T-helper 2 cell treated with Interferon-gamma antibody and Interleukin-4, amounts not matched to agents 5 μg/mL and 100 μg/mL, for 36 hours (primary cell): ENCODE data around the gene TRPC4.

Experiments used
- DNase-seq: peaks from one replicate; pipeline ENCODE4 v3.0.0; 2021; ENCODE audit warnings: low spot score
- H3K27ac Mint-ChIP-seq: one replicate; pipeline ENCODE4 v1.8.0; 2021; ENCODE audit warnings: mild to moderate bottlenecking, mixed read lengths
- H3K27me3 Mint-ChIP-seq: one replicate; pipeline ENCODE4 v1.8.0; 2021; ENCODE audit warnings: low read depth, mixed read lengths
- H3K36me3 Mint-ChIP-seq: one replicate; pipeline ENCODE4 v1.8.0; 2021; ENCODE audit warnings: low read depth, mixed read lengths
- H3K4me1 Mint-ChIP-seq: one replicate; pipeline ENCODE4 v1.8.0; 2021; ENCODE audit warnings: low read depth, mixed read lengths
- H3K4me3 Mint-ChIP-seq: one replicate; pipeline ENCODE4 v1.8.0; 2022; ENCODE audit warnings: mild to moderate bottlenecking, moderate library complexity, mixed read lengths
- H3K9me3 Mint-ChIP-seq: one replicate; pipeline ENCODE4 v1.8.0; 2021; ENCODE audit warnings: mixed read lengths

TRPC4 gene

DNA sequence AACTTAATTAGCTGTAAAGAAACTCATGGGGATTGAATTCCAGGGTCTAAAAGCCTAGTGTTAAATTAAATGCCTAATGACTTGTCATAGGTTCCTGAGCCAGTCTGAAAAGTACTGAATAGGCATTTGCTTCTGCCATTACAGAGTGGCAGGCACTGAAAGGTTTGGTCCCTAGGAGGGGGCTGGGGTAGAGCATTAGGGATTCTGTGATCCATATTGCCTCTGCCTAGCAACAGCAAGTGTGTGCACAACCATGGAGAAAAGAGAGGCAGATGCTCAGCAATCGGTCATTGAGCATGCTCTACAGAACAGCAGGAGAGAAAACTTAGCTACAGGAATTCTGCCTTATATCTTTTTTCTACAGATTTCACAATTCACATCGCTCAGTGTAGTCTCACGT is 133.5 kb downstream of the TRPC4 start:
- DNase-seq = no peak
- no peak overlapping the region for H3K4me3 Mint-ChIP-seq
- peaks cover 8% of the 10 kb centered on the region for H3K9me3 Mint-ChIP-seq
- H3K27ac Mint-ChIP-seq = no peak overlapping the region
- H3K36me3 Mint-ChIP-seq = no peaks in the 10 kb centered on the region
- H3K4me1 Mint-ChIP-seq = no peaks in the 10 kb centered on the region
- no peaks in the 10 kb centered on the region for H3K27me3 Mint-ChIP-seq

DNA sequence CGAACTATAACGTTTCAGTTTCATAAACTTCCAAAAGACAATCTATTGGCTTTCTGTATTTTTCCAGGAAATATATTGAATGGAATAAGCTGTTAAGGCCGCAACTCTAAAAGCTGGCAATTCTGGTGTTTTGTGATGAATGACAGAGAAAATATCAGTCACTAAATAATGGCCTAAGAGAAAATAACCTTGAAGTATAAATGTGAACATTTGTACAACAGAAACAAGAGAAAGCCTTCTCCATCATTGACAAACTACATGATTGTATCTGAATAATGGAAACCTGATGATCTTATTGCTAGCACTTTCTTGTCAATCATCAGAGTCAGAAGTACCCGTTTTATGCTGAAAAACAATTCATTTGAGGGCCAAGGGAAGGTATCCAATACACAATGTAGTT is 134.3 kb downstream of the TRPC4 start:
- no peak for DNase-seq
- no peak overlapping the region for H3K27ac Mint-ChIP-seq
- no peaks in the 10 kb centered on the region for H3K36me3 Mint-ChIP-seq
- H3K4me1 Mint-ChIP-seq = no peaks in the 10 kb centered on the region
- H3K9me3 Mint-ChIP-seq = peaks cover 8% of the 10 kb centered on the region
- no peak overlapping the region for H3K4me3 Mint-ChIP-seq
- no peaks in the 10 kb centered on the region for H3K27me3 Mint-ChIP-seq

DNA sequence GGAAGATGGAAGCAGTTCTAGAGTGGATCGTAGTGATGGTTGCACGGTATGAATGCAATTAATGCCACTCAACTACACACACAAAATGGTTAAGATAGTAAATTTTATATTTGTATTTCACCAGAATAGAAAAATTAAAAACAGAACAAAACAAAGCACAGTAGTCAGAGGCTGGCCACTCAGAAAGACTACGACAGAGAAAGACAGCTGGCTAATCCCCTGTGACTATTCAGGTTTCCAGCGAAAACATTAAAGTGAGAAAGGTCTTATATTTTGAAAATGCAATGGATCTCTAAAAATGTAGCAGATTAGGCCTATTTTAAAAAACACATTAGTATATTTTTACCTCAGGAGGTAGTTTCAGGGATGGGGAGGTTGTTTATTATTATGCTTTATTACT is 139.7 kb downstream of the TRPC4 start:
- no peak overlapping the region for H3K27ac Mint-ChIP-seq
- H3K36me3 Mint-ChIP-seq = no peaks in the 10 kb centered on the region
- no peaks in the 10 kb centered on the region for H3K4me1 Mint-ChIP-seq
- H3K27me3 Mint-ChIP-seq = no peaks in the 10 kb centered on the region
- no peak overlapping the region for H3K4me3 Mint-ChIP-seq
- DNase-seq = no peak
- H3K9me3 Mint-ChIP-seq = peaks cover 13% of the 10 kb centered on the region

DNA sequence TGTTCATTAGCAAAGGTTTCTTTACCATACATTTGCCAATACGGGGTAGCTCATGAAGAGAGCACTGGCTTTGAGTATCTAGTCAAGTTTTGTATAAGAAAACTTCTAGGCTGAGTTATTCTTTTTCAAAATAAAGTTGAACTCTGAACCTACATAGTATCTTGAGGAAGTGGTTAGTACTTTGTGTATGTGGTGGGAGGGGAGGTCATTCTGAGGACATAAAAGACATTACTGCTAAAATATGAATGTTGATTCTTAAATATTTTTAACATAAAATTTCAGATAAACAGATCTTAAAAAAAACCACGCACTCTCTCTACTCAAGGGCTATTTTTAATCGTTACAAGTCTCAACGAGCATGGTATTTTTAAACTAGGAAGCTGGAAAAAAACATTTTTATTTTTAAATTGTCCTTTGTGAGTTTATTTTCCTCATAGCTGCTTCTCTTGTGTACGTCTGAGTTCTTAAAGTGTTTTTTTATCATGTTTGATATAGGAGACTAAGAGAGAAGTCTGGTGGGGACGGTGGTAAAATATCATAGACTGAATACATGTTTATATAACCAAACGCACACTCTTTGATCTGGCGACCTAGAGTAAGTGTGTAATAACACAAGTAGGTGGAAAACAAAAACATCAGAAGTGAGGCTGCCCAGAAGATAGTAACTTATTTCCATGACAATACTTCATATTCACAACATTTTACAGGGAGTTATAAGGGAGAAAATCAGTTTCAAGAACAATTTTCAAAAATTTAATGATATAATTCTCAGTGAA is 153.0 kb downstream of the TRPC4 start:
- Mint-ChIP-seq H3K4me3 (no peak overlapping the region), H3K27ac (no peak overlapping the region), H3K36me3 (no peaks in the 10 kb centered on the region), H3K4me1 (no peaks in the 10 kb centered on the region), H3K9me3 (peaks cover 11% of the 10 kb centered on the region), H3K27me3 (no peaks in the 10 kb centered on the region)
- no peak for DNase-seq

DNA sequence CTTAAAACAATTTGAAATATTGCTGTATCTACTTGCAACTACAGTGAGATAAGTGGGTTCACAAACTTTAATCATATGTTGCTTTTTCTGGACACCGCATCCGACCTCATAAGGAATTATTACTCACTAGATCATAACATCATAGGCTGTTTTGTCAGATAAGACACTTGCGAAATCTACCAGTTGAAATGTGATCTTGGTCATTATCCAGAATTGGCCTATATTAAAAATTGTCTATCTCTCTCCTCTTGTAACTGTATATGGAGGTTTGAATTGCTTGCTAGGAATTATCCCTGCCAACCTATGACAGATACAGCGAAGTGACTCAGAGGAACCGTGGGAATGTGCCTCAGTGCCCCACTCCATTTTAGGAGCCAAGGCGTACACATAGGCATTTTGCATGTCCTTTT is 154.0 kb downstream of the TRPC4 start:
- H3K9me3 Mint-ChIP-seq = peaks cover 11% of the 10 kb centered on the region
- no peak overlapping the region for H3K4me3 Mint-ChIP-seq
- H3K36me3 Mint-ChIP-seq = no peaks in the 10 kb centered on the region
- no peaks in the 10 kb centered on the region for H3K27me3 Mint-ChIP-seq
- no peaks in the 10 kb centered on the region for H3K4me1 Mint-ChIP-seq
- no peak for DNase-seq
- no peak overlapping the region for H3K27ac Mint-ChIP-seq

DNA sequence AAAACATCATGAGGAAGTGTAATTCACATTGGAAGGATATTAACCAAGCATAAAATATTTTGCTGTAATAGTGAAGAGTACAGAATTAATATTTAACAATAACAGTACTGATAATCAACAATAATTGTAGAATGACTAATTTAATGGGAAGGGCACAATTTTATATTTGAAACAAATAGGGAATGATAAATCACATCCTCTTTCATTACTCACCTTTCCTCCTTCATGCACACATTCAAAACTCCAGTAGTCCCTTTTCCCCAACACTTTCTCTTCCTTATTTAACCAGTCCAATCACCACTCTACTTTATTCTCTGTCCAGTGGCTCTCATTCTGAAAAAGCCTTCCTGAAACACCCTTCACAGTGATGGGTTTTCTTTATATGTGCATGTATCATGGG is 160.3 kb downstream of the TRPC4 start:
- DNase-seq = no peak
- Mint-ChIP-seq H3K36me3 (no peaks in the 10 kb centered on the region), H3K9me3 (no peaks in the 10 kb centered on the region), H3K4me1 (no peaks in the 10 kb centered on the region), H3K27ac (no peak overlapping the region), H3K4me3 (no peak overlapping the region), H3K27me3 (no peaks in the 10 kb centered on the region)

DNA sequence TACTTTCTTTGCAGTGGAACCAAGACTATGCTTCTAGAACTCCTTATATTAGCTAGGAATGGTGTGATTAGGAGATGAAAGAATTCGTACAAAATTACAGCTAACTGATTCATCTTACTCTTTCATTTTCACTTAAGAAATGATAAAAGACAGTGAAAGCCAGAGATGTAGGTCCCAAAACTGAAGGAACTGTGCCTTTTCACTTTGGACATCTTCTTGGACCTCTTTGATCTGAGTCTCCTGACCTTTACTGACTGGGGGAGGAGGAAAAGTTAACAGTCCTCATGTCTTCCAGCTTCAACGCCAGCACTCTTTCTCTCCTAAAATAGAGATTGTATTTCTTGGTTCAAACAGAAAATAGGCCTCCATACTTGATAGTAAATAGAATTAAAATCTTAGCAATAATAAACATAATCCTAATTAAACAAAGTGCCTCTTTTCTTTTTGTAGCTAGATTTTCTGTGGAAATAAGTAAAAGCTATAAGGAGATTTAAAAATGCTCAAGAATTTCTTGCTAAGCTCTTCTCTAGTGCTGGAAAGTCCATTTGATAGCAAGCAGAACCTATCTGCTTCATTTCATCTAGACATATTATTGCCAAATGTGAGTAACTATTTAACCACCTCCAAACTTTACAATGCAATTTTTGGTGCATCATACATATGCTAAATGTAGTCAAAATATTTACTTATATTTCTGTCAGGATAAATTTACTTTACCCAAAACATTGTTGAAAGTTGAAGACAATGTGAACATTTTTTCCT is 161.7 kb downstream of the TRPC4 start:
- H3K27ac Mint-ChIP-seq = no peak overlapping the region
- H3K4me1 Mint-ChIP-seq = no peaks in the 10 kb centered on the region
- H3K36me3 Mint-ChIP-seq = no peaks in the 10 kb centered on the region
- no peaks in the 10 kb centered on the region for H3K9me3 Mint-ChIP-seq
- H3K4me3 Mint-ChIP-seq = no peak overlapping the region
- no peak for DNase-seq
- no peaks in the 10 kb centered on the region for H3K27me3 Mint-ChIP-seq

DNA sequence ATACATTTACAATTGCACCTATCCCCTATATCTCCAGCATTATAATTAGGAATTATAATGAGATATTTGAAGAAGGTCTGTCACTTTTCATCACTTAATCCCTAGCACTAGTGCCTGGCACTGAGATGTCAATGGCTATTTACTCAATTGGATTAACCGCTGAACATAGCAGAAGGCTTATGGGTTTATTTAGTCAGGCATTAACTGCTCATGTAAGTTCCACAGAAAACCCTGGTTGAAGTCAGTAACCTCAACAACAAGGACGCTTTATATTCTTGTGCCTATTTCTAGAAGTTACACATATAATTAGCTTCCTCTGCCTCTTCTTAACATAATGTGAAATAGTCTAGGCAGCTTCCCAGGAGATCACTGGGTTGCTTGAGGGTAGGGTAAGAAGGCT is 163.5 kb downstream of the TRPC4 start:
- peaks cover 4% of the 10 kb centered on the region for H3K9me3 Mint-ChIP-seq
- H3K4me1 Mint-ChIP-seq = no peaks in the 10 kb centered on the region
- no peak overlapping the region for H3K4me3 Mint-ChIP-seq
- H3K27ac Mint-ChIP-seq = no peak overlapping the region
- no peaks in the 10 kb centered on the region for H3K27me3 Mint-ChIP-seq
- DNase-seq = no peak
- H3K36me3 Mint-ChIP-seq = no peaks in the 10 kb centered on the region

DNA sequence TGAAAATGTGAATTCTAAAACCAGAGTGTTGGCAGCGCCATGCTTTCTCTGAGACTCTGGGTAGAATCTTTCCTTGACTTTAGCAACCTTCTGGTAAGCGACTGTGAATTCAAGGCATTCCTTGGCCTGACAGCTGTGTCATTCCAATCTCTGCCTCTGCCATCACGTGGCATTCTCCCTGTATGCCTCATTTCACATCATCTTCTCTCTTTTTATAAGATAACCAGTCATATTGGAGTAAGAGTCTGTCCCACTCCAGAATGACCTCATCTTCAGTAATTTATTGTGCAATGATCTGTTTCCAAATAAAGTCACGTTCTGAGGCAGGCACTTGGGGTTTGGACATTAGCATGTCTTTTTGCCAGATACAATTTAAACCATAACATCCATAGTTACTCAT is 167.6 kb downstream of the TRPC4 start:
- no peak for DNase-seq
- no peak overlapping the region for H3K27ac Mint-ChIP-seq
- H3K36me3 Mint-ChIP-seq = no peaks in the 10 kb centered on the region
- H3K9me3 Mint-ChIP-seq = peaks cover 4% of the 10 kb centered on the region
- H3K27me3 Mint-ChIP-seq = no peaks in the 10 kb centered on the region
- no peak overlapping the region for H3K4me3 Mint-ChIP-seq
- no peaks in the 10 kb centered on the region for H3K4me1 Mint-ChIP-seq

DNA sequence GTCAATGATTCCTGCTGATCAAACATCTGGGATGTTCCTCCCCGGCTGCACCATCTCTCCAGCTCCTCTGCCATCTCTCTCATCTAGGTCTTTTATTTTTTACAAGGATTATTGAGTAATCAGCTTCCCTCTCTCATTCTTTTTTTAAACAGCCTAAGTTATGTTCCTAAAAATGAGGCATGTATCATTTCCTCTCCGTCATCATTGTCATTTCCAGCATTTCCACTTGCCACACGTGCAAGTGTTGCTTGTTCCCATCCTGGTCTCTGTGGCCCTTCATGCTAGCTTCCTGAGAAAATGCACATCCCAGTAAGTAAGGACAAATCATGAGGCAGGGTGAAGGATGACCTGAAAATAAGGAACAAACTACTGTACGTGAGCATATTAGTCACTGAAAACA is 168.3 kb downstream of the TRPC4 start:
- Mint-ChIP-seq H3K27me3 (no peaks in the 10 kb centered on the region), H3K27ac (no peak overlapping the region), H3K36me3 (no peaks in the 10 kb centered on the region), H3K4me3 (no peak overlapping the region), H3K9me3 (peaks cover 7% of the 10 kb centered on the region), H3K4me1 (no peaks in the 10 kb centered on the region)
- no peak for DNase-seq

DNA sequence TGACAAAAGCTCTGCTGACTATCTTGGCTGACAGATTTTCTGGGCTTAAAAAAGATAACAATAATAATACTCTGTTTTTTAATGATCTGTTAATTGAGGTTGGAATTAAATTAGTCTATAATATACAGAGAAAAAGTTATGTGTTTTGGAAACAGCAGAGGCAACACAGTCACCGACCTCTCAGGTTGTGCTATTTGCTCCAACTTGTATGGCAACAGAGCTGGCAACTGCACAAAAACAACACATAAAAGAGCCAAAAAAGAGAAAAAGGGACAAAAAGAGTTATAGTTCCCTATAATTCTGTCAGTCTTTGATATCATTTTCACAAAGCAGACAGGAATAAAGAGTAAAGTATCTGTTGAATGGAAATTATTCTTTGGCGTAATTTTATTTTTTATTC is 168.7 kb downstream of the TRPC4 start:
- Mint-ChIP-seq H3K4me3 (no peak overlapping the region), H3K36me3 (no peaks in the 10 kb centered on the region), H3K27ac (no peak overlapping the region), H3K4me1 (no peaks in the 10 kb centered on the region), H3K9me3 (peaks cover 8% of the 10 kb centered on the region), H3K27me3 (no peaks in the 10 kb centered on the region)
- DNase-seq = no peak

DNA sequence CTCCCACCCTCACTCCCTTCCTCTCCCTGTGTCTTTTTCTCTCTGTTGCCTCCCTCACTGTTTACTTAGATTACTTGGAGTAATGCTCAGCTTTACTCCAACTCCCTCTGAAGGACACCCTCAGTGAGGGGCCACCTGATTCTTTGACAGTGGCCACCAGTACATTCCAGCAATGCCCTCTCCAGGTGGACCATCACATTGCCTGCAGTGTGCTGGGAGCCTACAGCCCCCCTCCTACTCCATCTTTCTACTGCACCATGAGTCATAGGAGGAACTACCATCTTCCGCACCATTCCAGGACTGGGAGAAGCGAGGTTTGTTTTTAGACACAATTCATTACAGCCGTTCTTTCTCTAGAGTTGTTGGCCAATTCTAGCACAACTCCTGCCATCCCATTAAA is 174.4 kb downstream of the TRPC4 start:
- H3K4me3 Mint-ChIP-seq = no peak overlapping the region
- H3K36me3 Mint-ChIP-seq = no peaks in the 10 kb centered on the region
- no peaks in the 10 kb centered on the region for H3K27me3 Mint-ChIP-seq
- DNase-seq = no peak
- no peaks in the 10 kb centered on the region for H3K4me1 Mint-ChIP-seq
- H3K27ac Mint-ChIP-seq = no peak overlapping the region
- peaks cover 7% of the 10 kb centered on the region for H3K9me3 Mint-ChIP-seq

DNA sequence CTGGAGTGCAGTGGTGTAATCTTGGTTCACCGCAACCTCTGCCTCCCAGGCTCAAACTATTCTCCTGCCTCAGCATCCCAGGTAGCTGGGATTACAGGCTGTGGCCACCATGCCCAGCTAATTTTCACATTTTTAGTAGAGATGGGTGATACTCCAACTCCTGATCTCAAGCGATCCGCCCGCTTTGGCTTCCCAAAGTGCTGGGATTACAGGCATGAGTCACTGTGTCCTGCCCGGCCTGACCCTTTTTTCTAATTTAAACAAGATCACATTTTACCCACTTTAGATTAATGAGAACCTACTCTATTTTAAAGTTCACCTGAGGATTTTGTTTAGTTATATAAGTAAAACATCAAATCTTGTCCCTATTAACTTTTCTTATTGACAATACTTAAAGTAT is 179.2 kb downstream of the TRPC4 start:
- DNase-seq = no peak
- Mint-ChIP-seq H3K27me3 (no peaks in the 10 kb centered on the region), H3K27ac (no peak overlapping the region), H3K4me1 (no peaks in the 10 kb centered on the region), H3K9me3 (no peaks in the 10 kb centered on the region), H3K4me3 (no peak overlapping the region), H3K36me3 (no peaks in the 10 kb centered on the region)

DNA sequence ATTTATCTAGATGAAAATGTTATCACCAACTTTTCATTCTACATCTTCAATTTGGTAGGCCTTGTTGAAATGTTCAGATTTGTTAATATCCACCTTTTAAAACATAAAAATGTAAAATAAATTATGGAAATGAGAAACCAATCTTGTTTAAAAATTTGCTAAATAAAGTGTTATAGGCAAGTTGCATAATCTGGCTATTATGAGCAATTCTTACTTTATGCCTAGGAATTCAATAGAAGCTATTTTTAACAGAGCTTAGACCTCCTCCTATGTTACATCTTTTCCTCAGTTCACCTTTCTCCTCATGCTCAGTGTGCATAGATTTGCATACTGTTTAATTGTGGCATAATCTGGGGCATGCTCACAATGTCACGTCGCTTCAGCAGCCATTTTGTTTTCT is 183.1 kb downstream of the TRPC4 start:
- H3K27me3 Mint-ChIP-seq = no peaks in the 10 kb centered on the region

DNA sequence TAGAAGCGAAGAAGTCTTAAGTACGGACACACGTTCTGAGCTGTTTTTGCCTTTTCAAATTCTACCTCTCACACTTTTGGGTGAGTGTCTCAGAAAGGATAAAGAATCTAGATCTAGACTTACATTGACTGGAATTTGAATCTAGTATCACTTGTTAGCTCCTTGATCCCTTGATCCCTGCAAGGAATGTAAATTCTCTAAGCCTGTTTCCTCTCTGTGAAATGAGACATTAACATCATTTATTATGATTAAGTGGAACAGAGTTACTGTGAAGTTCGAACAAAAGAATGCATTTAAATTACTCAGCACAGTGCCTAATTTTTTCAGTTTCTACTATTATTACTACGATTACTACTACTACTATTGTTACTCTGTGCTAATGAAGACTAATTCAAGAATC is 184.4 kb downstream of the TRPC4 start:
- Mint-ChIP-seq H3K9me3 (no peaks in the 10 kb centered on the region), H3K27me3 (no peaks in the 10 kb centered on the region), H3K4me3 (no peak overlapping the region), H3K4me1 (no peaks in the 10 kb centered on the region), H3K36me3 (no peaks in the 10 kb centered on the region), H3K27ac (no peak overlapping the region)
- DNase-seq = no peak

More for the DNA sequence above, 183.1 kb downstream of the TRPC4 start:
- H3K4me1 Mint-ChIP-seq = no peaks in the 10 kb centered on the region
- H3K36me3 Mint-ChIP-seq = no peaks in the 10 kb centered on the region
- no peaks in the 10 kb centered on the region for H3K9me3 Mint-ChIP-seq
- no peak overlapping the region for H3K4me3 Mint-ChIP-seq
- H3K27ac Mint-ChIP-seq = no peak overlapping the region
- DNase-seq = no peak
